ENCODE data around the gene COPG2.

GRCh38 chr7:130654850-130655249 is 13.7 kb downstream of the COPG2 start:
- TF ChIP-seq, protein P1, sequence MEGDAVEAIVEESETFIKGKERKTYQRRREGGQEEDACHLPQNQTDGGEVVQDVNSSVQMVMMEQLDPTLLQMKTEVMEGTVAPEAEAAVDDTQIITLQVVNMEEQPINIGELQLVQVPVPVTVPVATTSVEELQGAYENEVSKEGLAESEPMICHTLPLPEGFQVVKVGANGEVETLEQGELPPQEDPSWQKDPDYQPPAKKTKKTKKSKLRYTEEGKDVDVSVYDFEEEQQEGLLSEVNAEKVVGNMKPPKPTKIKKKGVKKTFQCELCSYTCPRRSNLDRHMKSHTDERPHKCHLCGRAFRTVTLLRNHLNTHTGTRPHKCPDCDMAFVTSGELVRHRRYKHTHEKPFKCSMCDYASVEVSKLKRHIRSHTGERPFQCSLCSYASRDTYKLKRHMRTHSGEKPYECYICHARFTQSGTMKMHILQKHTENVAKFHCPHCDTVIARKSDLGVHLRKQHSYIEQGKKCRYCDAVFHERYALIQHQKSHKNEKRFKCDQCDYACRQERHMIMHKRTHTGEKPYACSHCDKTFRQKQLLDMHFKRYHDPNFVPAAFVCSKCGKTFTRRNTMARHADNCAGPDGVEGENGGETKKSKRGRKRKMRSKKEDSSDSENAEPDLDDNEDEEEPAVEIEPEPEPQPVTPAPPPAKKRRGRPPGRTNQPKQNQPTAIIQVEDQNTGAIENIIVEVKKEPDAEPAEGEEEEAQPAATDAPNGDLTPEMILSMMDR (IDR thresholded peaks at IDR 0.05; ENCODE audit: extremely low read depth in 1 of 2, insufficient read depth in 1 of 2, low read depth in 1 of 2, low read length in 2 of 2), result no peak
- TF ChIP-seq POLR2AphosphoS5 (IDR thresholded peaks at IDR 0.05; ENCODE audit: insufficient read depth, low read depth, low read length), result no peak
- no peak for TF ChIP-seq POLR2A (IDR thresholded peaks at IDR 0.05; ENCODE audit: low read depth, low read length)
- no peak for TF ChIP-seq GATA2 (IDR thresholded peaks at IDR 0.05; ENCODE audit: insufficient read depth, insufficient read length, low read depth, low read length)
- TF ChIP-seq FOS (IDR thresholded peaks at IDR 0.05; ENCODE audit: borderline replicate concordance, insufficient read depth, low read length), result no peak
- TF ChIP-seq EZH2 (IDR thresholded peaks at IDR 0.05; ENCODE audit: borderline replicate concordance, low read depth, low read length, severe bottlenecking), result no peak
- TF ChIP-seq MYC (IDR thresholded peaks at IDR 0.05; ENCODE audit: low read depth, low read length), result no peak
- TF ChIP-seq JUN (IDR thresholded peaks at IDR 0.05; ENCODE audit: borderline replicate concordance, insufficient read depth, insufficient read length, low read depth), result no peak
